Measurements from ENCODE around the gene OR52W1.

- TF ChIP-seq CTCF (IDR thresholded peaks at IDR 0.05; ENCODE audit: insufficient read depth, low read length, poor library complexity, severe bottlenecking) (no peak), EZH2phosphoT487 (conservative IDR thresholded peaks at IDR 0.05; ENCODE audit: low read length) (no peak)
These were observed 4.9 kb upstream of the OR52W1 start for GRCh38 chr11:6194065-6194581.
